KG1 (cell line): Measurements from ENCODE around the gene LMNTD1.

Experiments
- DNase-seq: peaks from one replicate; lab custom pipeline; 2025; lab: John Stamatoyannopoulos, UW

Gene LMNTD1

GRCh38 chr12:25552681-25553080 is 402 bp downstream of the LMNTD1 start:
- no peak for DNase-seq

- no peak for DNase-seq
Observed at GRCh38 chr12:25550186-25550585, 2.9 kb downstream of the LMNTD1 start.

GRCh38 chr12:25549120-25549519 is 4.0 kb downstream of the LMNTD1 start:
- DNase-seq, result no peak

- no peak for DNase-seq
Observed at GRCh38 chr12:25546318-25546717, 6.8 kb downstream of the LMNTD1 start.

GRCh38 chr12:25533150-25533549 is 19.9 kb downstream of the LMNTD1 start:
- DNase-seq, result no peak

- DNase-seq, result no peak
Observed at GRCh38 chr12:25531502-25532052, 21.5 kb downstream of the LMNTD1 start.

- no peak for DNase-seq
Observed at GRCh38 chr12:25529738-25530137, 23.3 kb downstream of the LMNTD1 start.

GRCh38 chr12:25526778-25527177 is 26.3 kb downstream of the LMNTD1 start:
- no peak for DNase-seq

GRCh38 chr12:25524366-25524765 is 28.7 kb downstream of the LMNTD1 start:
- no peak for DNase-seq

GRCh38 chr12:25521625-25522256 is 31.3 kb downstream of the LMNTD1 start:
- DNase-seq, result no peak

- no peak for DNase-seq
Observed at GRCh38 chr12:25518512-25518911, 34.6 kb downstream of the LMNTD1 start.

- DNase-seq, result no peak
Observed at GRCh38 chr12:25504744-25505143, 48.3 kb downstream of the LMNTD1 start.

- DNase-seq, result no peak
Observed at GRCh38 chr12:25503666-25504065, 49.4 kb downstream of the LMNTD1 start.

GRCh38 chr12:25502596-25502995 is 50.5 kb downstream of the LMNTD1 start:
- DNase-seq, result no peak

- DNase-seq, result no peak
Observed at GRCh38 chr12:25502118-25502517, 51.0 kb downstream of the LMNTD1 start.

GRCh38 chr12:25501549-25501948 is 51.5 kb downstream of the LMNTD1 start:
- no peak for DNase-seq

GRCh38 chr12:25500651-25501050 is 52.4 kb downstream of the LMNTD1 start:
- no peak for DNase-seq

GRCh38 chr12:25497021-25497420 is 56.1 kb downstream of the LMNTD1 start:
- no peak for DNase-seq

- no peak for DNase-seq
Observed at GRCh38 chr12:25496098-25496587, 56.9 kb downstream of the LMNTD1 start.

GRCh38 chr12:25495331-25496097 is 57.6 kb downstream of the LMNTD1 start:
- no peak for DNase-seq

GRCh38 chr12:25494926-25495325 is 58.2 kb downstream of the LMNTD1 start:
- no peak for DNase-seq

- no peak for DNase-seq
Observed at GRCh38 chr12:25493682-25494081, 59.4 kb downstream of the LMNTD1 start.
